GM12878 (cell line): ENCODE results near the gene MICAL3.

ENCODE experiments used
- CBX5 ChIP-seq: sonication (generic); IDR thresholded peaks from 2 replicates; pipeline ENCODE4 v1.6.1; 2016; ENCODE audit warnings: low read depth, moderate library complexity, mild to moderate bottlenecking, inconsistent platforms
- CTCF ChIP-seq, 3 experiments: IDR thresholded peaks in 2 of 3; conservative IDR thresholded peaks in 1 of 3; 2 replicates each; pipeline ENCODE4 v1.5.1; 2011; ENCODE audit warnings: low read depth in 3 of 3, low read length in 3 of 3, mild to moderate bottlenecking in 3 of 3, control low read depth in 2 of 3, moderate library complexity in 2 of 3, inconsistent platforms in 1 of 3, mixed read lengths in 1 of 3; ENCODE audit not compliant: control insufficient read depth in 2 of 3, insufficient read depth in 1 of 3; ENCODE audit errors: extremely low read depth in 1 of 3
- E2F4 ChIP-seq: IDR thresholded peaks from 2 replicates; pipeline ENCODE4 v1.6.1; 2012; ENCODE audit warnings: low read depth, low read length, improper control_type of control experiment
- MYC ChIP-seq: IDR thresholded peaks from 2 replicates; pipeline ENCODE4 v1.6.1; 2011; ENCODE audit warnings: mild to moderate bottlenecking, low read length, moderate library complexity, inconsistent platforms; ENCODE audit not compliant: insufficient read depth, insufficient replicate concordance, insufficient read length, severe bottlenecking
- NR2C2 ChIP-seq: IDR thresholded peaks from 2 replicates; pipeline ENCODE4 v1.6.1; 2011; ENCODE audit warnings: borderline replicate concordance, low read depth; ENCODE audit not compliant: control insufficient read depth, insufficient read length
- NRF1 ChIP-seq: conservative IDR thresholded peaks from 2 replicates; pipeline ENCODE4 v1.6.1; 2011; ENCODE audit warnings: mild to moderate bottlenecking, low read depth, low read length, improper control_type of control experiment
- PAX5 ChIP-seq: IDR thresholded peaks from 2 replicates; pipeline ENCODE4 v1.6.1; 2011; ENCODE audit warnings: low read depth, low read length, borderline replicate concordance
- PRDM15 ChIP-seq: fragments of 450-650 bp; formaldehyde crosslinking; IDR thresholded peaks from 2 replicates; pipeline ENCODE4 v1.4.0; 2020; ENCODE audit warnings: mild to moderate bottlenecking, moderate library complexity
- RAD21 ChIP-seq: IDR thresholded peaks from 2 replicates; pipeline ENCODE4 v1.6.1; 2011; ENCODE audit warnings: mild to moderate bottlenecking, low read depth, low read length, moderate library complexity; ENCODE audit not compliant: insufficient read depth
- TAF1 ChIP-seq: IDR thresholded peaks from 2 replicates; pipeline ENCODE4 v1.6.1; 2011; ENCODE audit warnings: mild to moderate bottlenecking, low read depth, low read length, borderline replicate concordance
- ZBTB11 ChIP-seq: fragments of 450-650 bp; formaldehyde crosslinking; IDR thresholded peaks from 2 replicates; pipeline ENCODE4 v1.5.0; 2022; ENCODE audit warnings: mild to moderate bottlenecking, missing genetic modification characterization
- ZNF384 ChIP-seq: IDR thresholded peaks from 2 replicates; pipeline ENCODE4 v1.6.1; 2012; ENCODE audit warnings: low read depth, mild to moderate bottlenecking, low read length, improper control_type of control experiment, borderline replicate concordance

GRCh38 chr22:17754233-17754925, 270.0 kb downstream of the MICAL3 start:
- TF ChIP-seq NR2C2 (no peak), CTCF (IDR thresholded peaks at IDR 0.05 in 2 of 3, conservative IDR thresholded peaks at IDR 0.05 in 1 of 3; ENCODE audit: control insufficient read depth in 2 of 3, extremely low read depth in 1 of 3, insufficient read depth in 1 of 3, low read depth in 3 of 3, low read length in 3 of 3) (peak; percentile 30 to 57 (median 52); a peak in 4 of 6 replicates), PRDM15 (CRISPR knock-in tag) (no peak), CBX5 (no peak), MYC (no peak), RAD21 (peak; percentile 45; the same call in 1 of the 2 replicates), ZNF384 (no peak), TAF1 (no peak), ZBTB11 (no peak), NRF1 (no peak), E2F4 (no peak), PAX5 (no peak)
